Measurements from ENCODE around the gene GRID1. TPM values are rescaled to one million over a fixed set of nuclear protein-coding genes. Genes with fewer than 3 reads are reported as not detected.

GRID1 gene
- total and polyA plus RNA-seq, 5 donors: 0.06 to 1.8 (median 0.29) TPM

DNA sequence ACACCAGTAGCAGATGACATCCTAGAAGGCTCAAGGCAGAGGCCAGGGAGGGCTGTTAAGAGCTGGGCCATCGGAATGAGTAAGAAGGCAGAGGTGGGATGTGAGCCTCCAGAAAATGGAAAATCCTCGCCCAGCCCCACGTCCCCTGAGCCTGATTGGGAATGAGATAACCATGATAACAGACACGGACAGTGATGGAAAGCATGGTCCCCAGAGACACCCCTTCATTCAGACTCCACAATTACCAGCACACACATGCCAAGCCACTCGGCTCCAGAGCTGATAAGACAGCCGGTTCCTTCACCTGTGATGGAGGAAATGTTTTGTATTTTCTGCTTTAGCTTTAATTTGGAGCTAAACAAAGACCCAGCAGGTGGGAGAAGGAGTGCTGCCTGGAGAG, 106.0 kb downstream of the GRID1 start:
- no peaks in the 10 kb centered on the region for H3K9me3 ChIP-seq (ENCODE audit: control insufficient read depth, low read length)
- DNase-seq (no peak), ATAC-seq (no peak)
- H3K4me3 ChIP-seq (ENCODE audit: low read length): no peak overlapping the region
- intact Hi-C loops (cut with DNase I): no loop called here
- peaks cover 2% of the 10 kb centered on the region for H3K4me1 ChIP-seq (ENCODE audit: control insufficient read depth, insufficient read depth, low read length)
- H3K27me3 ChIP-seq (ENCODE audit: control insufficient read depth, insufficient read depth): no peaks in the 10 kb centered on the region
- no peak overlapping the region for H3K27ac ChIP-seq (ENCODE audit: low read length)
- 43% methylated on average over 6 of the region's 6 CpGs for WGBS

DNA sequence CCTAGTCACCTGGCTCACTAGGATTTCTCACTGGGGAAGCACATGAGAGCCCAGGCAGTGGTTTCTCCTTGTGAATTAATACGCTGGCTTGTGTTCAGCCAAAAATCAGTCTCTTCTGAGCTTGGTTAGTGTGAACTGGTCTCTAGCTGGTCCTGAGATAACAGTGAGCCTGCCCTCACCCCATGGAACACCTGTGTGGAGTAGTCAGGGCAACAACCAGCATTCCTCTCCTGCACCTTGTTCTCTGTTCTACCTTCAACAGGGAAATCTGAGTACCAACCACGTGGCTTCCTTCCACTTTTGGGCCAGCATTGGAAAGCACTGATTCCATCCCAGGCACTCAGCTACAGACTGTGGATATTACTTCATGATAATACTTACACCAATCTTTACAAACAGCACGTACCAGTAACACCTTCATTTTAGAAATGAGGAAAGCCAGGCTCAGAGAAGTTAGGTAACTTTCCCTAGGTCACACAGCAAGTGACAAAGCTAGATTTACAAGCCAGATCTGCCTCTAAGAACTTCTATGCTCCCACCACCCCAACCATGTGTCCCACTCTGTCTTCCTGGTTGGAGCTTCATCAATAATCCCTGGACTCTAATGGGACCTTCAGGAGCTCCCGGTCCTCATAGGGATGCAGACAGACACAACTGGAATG, 106.6 kb downstream of the GRID1 start:
- intact Hi-C loops (cut with DNase I): no loop called here
- Histone ChIP-seq H3K27me3 (ENCODE audit: control insufficient read depth, insufficient read depth) (no peaks in the 10 kb centered on the region), H3K27ac (ENCODE audit: low read length) (no peak overlapping the region), H3K4me1 (ENCODE audit: control insufficient read depth, insufficient read depth, low read length) (peaks cover 2% of the 10 kb centered on the region), H3K4me3 (ENCODE audit: low read length) (no peak overlapping the region), H3K9me3 (ENCODE audit: control insufficient read depth, low read length) (no peaks in the 10 kb centered on the region)
- DNase-seq (no peak), ATAC-seq (no peak)
- 80% methylated on average over 4 of the region's 4 CpGs for WGBS

DNA sequence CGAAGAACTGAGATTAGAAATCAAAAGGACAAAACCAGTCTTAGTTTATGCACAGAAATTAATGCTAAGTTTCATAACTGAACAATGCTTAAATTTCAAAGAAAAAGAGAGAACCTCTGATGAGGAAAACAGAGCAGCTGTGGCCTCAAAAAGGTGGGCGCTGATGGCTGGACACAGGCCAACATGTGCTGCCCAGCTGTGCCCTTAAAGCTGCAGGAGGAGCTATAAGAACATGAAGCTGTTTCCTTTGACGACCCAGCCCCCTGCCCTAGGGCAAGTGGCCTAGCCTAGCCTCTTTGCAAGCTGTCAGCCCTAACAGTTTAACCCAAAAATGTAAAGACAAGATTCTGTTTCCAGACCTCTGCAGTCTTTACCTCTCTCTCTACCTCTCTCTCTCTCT, 107.7 kb downstream of the GRID1 start:
- H3K27me3 ChIP-seq (ENCODE audit: control insufficient read depth, insufficient read depth): no peaks in the 10 kb centered on the region
- intact Hi-C loops (cut with DNase I): no loop called here
- H3K4me3 ChIP-seq (ENCODE audit: low read length): no peak overlapping the region
- no peaks in the 10 kb centered on the region for H3K9me3 ChIP-seq (ENCODE audit: control insufficient read depth, low read length)
- no peak for ATAC-seq
- WGBS: 32% methylated on average over 3 of the region's 3 CpGs
- H3K27ac ChIP-seq (ENCODE audit: low read length): no peak overlapping the region
- peaks cover 2% of the 10 kb centered on the region for H3K4me1 ChIP-seq (ENCODE audit: control insufficient read depth, insufficient read depth, low read length)
- DNase-seq: no peak

DNA sequence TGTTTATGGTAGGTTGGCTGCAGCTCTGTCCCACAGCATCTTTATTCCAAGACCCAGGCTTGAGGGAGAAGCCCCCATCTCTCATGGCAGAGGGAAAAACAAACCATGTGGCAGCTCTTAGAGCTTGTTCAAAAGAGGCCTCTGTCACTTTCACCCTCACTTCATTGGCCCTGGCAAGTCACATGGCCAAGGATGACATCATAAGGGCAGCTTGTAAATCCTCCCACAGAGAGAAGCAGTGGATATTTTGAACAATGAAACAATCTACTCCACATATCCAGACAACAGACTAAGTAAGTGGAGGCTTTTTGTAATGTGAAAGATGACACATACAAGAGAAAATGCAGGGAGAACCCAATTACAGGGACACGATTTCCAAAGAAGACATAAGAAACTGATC, 108.1 kb downstream of the GRID1 start:
- H3K27ac ChIP-seq (ENCODE audit: low read length): no peak overlapping the region
- no peak overlapping the region for H3K4me3 ChIP-seq (ENCODE audit: low read length)
- no peaks in the 10 kb centered on the region for H3K27me3 ChIP-seq (ENCODE audit: control insufficient read depth, insufficient read depth)
- H3K4me1 ChIP-seq (ENCODE audit: control insufficient read depth, insufficient read depth, low read length): peaks cover 2% of the 10 kb centered on the region
- intact Hi-C loops (cut with DNase I): no loop called here
- ATAC-seq (no peak), DNase-seq (no peak)
- WGBS: 39% methylated on average over 1 of the region's 1 CpG
- no peaks in the 10 kb centered on the region for H3K9me3 ChIP-seq (ENCODE audit: control insufficient read depth, low read length)

DNA sequence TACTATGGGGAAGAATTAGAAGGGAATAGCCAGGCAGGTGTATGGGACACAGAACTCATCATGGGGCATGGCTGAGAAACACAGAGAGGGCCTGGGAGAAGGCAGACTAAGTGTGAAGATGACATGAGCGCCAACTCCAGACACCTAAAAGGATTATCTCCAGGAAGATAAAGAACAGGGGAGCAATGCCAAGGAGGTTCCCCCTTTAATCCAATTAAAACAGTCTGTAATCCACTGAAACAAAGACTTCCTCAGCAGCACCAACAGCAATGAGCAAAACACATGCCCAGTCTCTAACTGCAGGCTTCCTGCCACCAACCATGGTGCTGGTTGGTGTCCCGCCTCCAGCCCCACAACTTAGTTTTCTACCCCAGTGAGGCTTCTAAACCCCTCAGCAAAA, 108.9 kb downstream of the GRID1 start:
- WGBS: 82% methylated on average over 2 of the region's 2 CpGs
- Histone ChIP-seq H3K27ac (ENCODE audit: low read length) (no peak overlapping the region), H3K9me3 (ENCODE audit: control insufficient read depth, low read length) (no peaks in the 10 kb centered on the region), H3K4me3 (ENCODE audit: low read length) (no peak overlapping the region), H3K27me3 (ENCODE audit: control insufficient read depth, insufficient read depth) (no peaks in the 10 kb centered on the region), H3K4me1 (ENCODE audit: control insufficient read depth, insufficient read depth, low read length) (no peaks in the 10 kb centered on the region)
- DNase-seq: no peak
- intact Hi-C loops (cut with DNase I): no loop called here
- no peak for ATAC-seq

DNA sequence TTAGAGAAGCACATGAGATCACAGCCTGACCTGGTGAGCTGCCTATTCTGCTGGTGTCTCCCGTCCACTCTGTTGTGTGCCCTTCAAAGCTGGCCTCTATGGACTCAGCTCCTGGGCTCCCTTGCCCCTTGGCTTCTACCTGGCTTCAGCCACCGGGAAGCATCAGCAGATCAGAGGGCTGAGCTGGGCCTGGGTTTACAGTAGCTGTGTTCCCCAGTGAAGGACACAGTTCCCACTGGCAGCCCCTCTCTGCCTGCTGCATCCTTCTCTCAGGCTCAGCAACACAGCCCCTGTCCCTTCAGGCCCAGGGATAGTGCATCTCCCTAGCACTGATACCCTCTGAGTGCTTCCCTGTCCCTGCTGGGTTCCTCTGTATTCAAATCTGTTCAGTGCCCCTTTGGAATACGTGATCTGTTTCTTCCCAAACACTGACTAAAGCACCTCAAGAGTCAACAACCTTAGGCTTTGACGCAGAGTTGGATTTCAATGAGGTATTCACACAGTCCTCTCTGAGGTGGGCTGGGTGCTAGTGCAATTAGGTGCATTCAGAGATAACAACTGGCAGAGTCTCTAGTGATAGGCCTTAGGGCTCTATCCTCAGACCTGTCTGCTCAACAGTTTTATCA, 109.8 kb downstream of the GRID1 start:
- DNase-seq: no peak
- Histone ChIP-seq H3K4me3 (ENCODE audit: low read length) (no peak overlapping the region), H3K9me3 (ENCODE audit: control insufficient read depth, low read length) (no peaks in the 10 kb centered on the region), H3K27me3 (ENCODE audit: control insufficient read depth, insufficient read depth) (no peaks in the 10 kb centered on the region), H3K4me1 (ENCODE audit: control insufficient read depth, insufficient read depth, low read length) (no peaks in the 10 kb centered on the region), H3K27ac (ENCODE audit: low read length) (no peak overlapping the region)
- WGBS: 87% methylated on average over 4 of the region's 4 CpGs
- ATAC-seq: no peak
- intact Hi-C loops (cut with DNase I): no loop called here

DNA sequence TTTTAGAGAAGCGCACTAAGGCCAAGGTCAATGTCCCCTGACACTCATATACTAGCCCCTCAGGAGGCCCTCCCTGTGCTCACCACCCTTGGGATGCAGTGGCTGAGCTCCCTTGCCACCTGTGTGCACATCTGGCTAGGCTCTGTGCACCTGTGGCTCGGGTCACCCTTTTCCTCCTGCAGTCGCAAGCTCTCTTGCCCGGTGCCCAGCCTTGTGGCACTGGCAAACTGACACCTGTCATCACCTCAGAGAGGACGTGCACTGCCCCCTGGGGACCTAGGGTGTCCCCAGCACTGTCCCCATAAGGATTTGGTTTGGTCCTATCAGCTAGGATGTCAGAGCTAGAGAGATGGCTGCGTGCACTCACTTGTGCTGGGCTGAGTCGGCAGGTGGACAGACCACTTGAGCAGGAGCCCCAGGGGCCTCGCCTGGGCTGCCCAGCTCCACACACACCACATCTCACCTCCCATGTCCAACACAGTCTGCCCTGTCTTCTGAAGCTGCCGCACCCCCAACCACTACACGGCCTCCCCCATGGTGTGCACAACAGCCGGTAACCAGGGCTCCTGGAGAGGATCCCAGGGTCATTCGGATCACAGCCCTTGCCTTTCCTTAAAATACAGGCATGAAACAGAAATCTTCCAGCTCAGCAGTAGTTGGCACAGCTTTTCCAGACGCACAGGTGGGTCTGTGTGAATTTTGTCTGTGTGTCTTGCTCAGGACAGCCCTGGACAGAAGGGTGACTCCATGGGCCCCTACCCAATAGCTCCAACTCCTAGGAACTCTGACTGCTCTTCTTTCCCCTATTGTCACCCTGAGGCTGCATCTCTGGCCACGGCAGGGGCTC, 111.0 kb downstream of the GRID1 start:
- 79% methylated on average over 14 of the region's 14 CpGs for WGBS

DNA sequence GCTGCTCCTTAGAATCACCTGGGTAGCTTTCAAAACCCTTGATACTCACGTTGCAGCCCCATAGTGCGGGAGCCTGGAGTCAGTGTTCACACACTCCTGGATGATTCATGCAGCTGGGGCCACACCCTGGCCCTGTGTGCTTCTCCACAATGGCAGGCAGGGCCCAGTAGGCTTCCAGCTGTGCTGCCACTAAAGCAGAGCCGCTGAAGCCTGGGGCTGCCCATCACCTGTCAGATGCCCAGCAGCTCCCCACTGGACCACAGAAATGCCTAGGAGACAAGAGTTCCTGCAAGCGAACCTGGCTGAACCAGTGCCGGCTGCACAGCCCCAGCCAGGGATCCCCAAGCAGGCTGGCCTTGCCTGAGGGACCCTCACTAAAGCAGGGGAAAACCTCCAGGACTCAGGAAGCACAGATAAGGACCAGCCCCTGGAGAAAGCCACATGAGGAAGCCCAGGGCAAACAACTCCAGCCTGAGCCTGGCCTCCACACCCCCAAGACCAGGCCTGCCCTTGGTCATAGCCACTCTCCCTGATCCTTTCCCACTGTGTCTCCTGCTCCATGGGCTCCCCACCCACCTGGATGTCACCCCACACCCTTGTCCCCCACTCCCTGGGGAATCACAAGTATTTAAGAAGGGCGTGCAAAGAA, 111.9 kb downstream of the GRID1 start:
- Histone ChIP-seq H3K27me3 (ENCODE audit: control insufficient read depth, insufficient read depth) (no peaks in the 10 kb centered on the region), H3K27ac (ENCODE audit: low read length) (no peak overlapping the region), H3K9me3 (ENCODE audit: control insufficient read depth, low read length) (no peaks in the 10 kb centered on the region), H3K4me1 (ENCODE audit: control insufficient read depth, insufficient read depth, low read length) (no peaks in the 10 kb centered on the region), H3K4me3 (ENCODE audit: low read length) (no peak overlapping the region)
- 64% methylated on average over 6 of the region's 6 CpGs for WGBS
- intact Hi-C loops (cut with DNase I): no loop called here
- no peak for DNase-seq
- peak in 1 of 2 donors; percentile 51 for ATAC-seq

More for the DNA sequence above, 111.0 kb downstream of the GRID1 start:
- intact Hi-C loops (cut with DNase I): no loop called here
- Histone ChIP-seq H3K27me3 (ENCODE audit: control insufficient read depth, insufficient read depth) (no peaks in the 10 kb centered on the region), H3K4me3 (ENCODE audit: low read length) (no peak overlapping the region), H3K27ac (ENCODE audit: low read length) (no peak overlapping the region), H3K9me3 (ENCODE audit: control insufficient read depth, low read length) (no peaks in the 10 kb centered on the region), H3K4me1 (ENCODE audit: control insufficient read depth, insufficient read depth, low read length) (no peaks in the 10 kb centered on the region)
- DNase-seq (no peak), ATAC-seq (no peak)

DNA sequence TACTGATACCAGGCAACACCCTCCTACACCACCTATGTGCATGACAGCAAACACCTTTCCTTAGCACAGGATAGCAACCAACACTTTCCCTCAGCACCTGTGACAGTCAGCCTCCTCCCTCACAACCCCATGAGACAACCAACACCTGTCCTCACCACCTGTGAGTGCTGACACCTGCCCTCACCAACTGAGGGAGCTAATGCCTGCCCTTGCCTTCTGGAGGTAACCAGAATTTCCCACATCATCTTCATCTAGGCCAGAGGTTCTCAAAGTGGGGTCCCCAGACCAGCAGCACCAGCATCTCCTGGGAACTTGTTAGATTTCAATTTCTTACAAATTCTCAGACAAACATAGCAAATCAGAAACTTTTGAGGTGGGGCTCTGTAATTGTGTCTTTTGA, 112.5 kb downstream of the GRID1 start:
- DNase-seq (no peak), ATAC-seq (no peak)
- Histone ChIP-seq H3K4me3 (ENCODE audit: low read length) (no peak overlapping the region), H3K27me3 (ENCODE audit: control insufficient read depth, insufficient read depth) (no peaks in the 10 kb centered on the region), H3K9me3 (ENCODE audit: control insufficient read depth, low read length) (no peaks in the 10 kb centered on the region), H3K27ac (ENCODE audit: low read length) (no peak overlapping the region), H3K4me1 (ENCODE audit: control insufficient read depth, insufficient read depth, low read length) (no peaks in the 10 kb centered on the region)
- intact Hi-C loops (cut with DNase I): no loop called here

DNA sequence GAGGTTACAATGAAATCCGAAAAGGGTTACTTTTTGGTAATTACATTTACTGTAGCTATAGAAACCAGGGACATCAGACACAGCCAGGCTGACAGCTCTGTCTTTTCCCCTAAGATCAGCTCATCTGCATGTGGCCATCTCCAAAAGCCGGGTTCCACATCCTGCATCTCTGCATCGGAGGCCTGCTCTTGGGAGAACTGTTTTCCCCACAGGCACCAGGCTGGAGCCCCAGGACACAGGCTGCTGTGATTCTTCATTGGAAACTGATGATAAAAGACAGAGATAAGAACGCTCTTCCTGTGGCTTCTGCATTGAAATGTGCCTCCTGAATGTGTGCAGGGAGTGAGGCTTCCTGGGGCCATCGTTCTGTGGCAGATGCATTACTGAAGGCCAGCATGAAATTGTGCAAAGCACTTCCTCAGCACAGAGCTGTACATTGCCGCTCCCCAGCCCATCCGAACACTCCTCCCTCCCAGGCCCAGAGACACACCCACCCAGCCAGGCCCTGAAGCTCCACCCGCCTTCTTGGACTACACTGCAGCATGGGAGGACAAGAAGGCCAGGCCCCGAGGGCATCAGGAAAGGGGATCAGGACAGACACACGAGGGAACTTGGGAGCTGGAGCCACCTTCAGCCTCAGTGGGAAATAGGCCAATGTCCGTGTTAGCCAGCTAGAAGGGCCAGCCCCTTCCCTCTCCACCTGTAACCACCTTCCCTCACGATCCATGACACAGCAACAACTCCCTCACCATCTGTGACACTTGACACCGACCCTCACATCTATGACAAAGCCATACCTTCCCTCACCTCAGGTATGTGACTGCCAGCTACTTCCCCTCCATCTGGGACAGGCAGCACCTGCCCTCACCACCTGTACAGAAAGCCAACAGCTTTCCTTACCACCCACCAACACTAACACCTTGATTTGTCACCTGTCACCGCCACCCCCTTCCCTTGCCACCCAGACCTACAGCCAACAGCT, 113.2 kb downstream of the GRID1 start:
- no peak overlapping the region for H3K4me3 ChIP-seq (ENCODE audit: low read length)
- intact Hi-C loops (cut with DNase I): no loop called here
- ATAC-seq: peak in 1 of 2 donors; percentile 45
- no peak for DNase-seq
- WGBS: 51% methylated on average over 14 of the region's 14 CpGs
- H3K27ac ChIP-seq (ENCODE audit: low read length): no peak overlapping the region
- no peaks in the 10 kb centered on the region for H3K4me1 ChIP-seq (ENCODE audit: control insufficient read depth, insufficient read depth, low read length)
- H3K9me3 ChIP-seq (ENCODE audit: control insufficient read depth, low read length): no peaks in the 10 kb centered on the region
- H3K27me3 ChIP-seq (ENCODE audit: control insufficient read depth, insufficient read depth): no peaks in the 10 kb centered on the region
